Stimulated activated CD8-positive, alpha-beta memory T cell treated with anti-CD3 and anti-CD28 coated beads, Interleukin-7, amount 100 ng/mL, for 24 hours (primary cell): Measurements from ENCODE around the gene PROZ.

Experiments
- DNase-seq: peaks from one replicate; pipeline ENCODE4 v3.0.0-alpha.2; 2020; ENCODE audit warnings: low read depth

The PROZ gene

DNA sequence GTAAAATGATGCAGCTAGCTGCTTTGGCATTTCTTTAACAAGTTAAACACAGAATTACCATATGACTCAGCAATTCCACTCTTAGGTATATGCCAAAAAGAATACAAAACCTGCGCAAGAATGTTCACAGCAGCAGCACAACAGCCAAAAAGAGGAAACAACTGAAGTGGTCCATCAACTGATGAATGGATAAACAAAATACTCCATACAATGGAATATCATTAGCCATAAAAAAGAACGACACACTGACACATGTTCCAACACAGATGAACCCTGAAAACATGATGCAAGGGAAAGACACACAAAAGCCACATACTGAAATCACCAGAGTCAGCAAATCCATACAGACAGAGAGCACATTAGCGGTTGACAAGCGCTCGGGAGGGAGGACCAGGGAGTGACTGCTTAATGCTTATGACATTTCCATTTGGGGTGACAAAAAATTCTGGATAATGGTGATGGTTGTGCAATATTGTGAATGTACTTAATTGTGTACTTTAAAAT is 47.0 kb downstream of the PROZ start:
- no peak for DNase-seq

DNA sequence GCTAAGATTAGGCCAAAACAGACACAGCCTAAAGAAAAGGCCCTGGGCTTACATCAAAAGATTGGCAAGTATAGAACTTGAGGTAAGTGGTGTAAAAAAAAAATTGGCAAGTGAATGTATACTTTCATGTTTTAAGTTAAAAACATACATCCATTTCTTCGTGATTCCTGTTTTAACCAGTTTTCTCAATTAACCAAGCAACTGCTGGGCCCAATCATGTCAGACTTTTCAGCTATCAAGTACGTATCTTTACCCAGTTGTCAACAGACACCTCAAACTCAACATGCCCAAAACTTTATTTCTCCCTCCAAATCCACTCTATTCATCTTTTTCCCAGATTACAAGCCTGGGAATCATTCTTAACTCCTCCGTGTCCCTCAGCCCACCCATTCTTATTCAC is 49.0 kb downstream of the PROZ start:
- no peak for DNase-seq

DNA sequence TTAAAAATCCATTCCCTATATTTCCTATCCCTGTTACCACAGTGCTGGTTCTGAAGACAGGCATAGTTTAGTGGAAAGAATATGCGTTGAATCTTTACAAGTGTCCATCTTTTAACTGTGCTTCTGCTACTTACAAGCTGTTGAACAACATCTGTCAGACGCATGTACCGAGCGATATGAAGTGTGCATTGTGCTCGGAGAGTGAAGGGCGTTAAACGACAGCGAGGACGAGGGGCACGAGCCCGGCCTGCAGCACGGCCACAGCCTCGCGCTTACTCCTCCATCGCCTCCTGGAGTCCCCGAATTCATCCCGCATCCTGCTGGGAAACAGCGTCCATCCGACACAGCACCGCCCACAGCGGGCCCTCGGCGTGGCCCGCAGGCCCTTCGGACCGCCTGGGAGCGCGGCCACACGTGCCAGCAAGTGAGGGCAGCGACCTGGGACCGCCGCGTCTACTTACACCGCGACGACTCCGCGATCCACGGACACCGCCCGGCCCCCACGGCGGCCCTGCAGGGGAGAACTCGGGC is 49.5 kb downstream of the PROZ start:
- no peak for DNase-seq

DNA sequence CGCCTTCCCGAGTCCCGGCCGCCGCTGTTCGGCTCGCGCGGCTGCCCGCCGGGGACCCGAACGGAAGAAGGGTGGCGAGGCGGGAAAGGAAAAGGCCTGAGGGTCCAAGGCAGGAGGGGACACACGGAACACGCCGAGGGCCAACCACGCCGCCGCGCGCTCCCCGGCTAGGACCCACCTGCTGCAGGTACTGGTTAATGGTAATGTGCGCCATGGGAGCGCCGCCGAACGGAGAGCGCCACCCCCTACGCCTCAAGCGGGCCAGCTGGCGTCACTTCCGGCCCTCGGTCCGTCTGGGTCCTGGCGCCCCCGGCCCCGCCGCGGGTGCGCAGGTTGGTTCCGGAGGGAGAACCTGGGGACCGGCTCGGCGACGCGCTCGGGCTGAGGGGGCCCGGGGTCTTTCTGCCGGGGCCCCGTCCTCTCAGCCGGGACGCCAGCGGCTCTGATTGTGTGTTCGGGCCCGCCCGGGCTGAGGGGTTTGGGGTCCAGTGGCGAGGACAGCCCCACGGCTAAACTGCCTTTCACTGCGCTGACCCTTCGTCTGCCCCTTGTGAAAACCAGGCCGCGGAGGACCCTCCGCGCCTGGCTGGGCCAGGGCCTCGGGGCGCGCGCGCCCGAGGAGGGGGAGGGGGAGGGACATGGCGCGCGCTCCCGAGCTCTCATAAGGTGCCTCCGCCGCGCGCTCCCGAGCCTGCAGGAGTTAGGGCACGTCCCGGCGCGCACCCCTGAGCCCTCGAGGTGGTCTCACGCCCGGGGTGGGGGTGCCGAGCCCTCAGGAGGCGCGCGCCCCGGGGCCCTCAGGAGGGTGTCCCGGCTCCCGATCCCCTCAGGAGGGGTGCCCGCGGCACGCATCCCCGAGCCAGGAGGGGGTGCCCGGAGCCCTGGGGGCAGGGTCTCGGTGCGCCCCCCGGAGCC is 50.2 kb downstream of the PROZ start, which contains the start of gene PCID2:
TSS of gene PCID2 (minus strand) at position 249 of the 915 bp plus-strand sequence. CDS start at position 214, 35 bp downstream.
- DNase-seq, result peak; percentile 77

DNA sequence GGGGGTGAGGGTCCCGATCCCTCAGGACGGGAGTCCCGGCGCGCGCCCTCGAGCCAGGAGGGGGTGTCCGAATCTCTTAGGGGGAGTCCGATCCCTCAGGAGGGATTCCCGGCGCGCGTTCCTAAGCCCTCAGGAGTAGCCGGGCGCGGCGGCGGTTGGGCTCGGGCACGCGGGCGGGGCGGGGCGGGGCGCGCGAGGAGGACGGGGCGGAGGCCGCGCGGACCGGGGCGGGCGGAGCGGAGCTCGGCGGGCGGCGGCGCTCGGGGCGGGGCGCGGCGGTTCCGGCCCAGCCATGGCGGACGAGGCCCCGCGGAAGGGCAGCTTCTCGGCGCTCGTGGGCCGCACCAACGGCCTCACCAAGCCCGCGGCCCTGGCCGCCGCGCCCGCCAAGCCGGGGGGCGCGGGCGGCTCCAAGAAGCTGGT is 50.9 kb downstream of the PROZ start, which contains the start of gene CUL4A:
TSS of gene CUL4A (plus strand) at position 278 of the 423 bp plus-strand sequence. CDS start at position 293, 15 bp downstream.
- DNase-seq, result peak; percentile 58

DNA sequence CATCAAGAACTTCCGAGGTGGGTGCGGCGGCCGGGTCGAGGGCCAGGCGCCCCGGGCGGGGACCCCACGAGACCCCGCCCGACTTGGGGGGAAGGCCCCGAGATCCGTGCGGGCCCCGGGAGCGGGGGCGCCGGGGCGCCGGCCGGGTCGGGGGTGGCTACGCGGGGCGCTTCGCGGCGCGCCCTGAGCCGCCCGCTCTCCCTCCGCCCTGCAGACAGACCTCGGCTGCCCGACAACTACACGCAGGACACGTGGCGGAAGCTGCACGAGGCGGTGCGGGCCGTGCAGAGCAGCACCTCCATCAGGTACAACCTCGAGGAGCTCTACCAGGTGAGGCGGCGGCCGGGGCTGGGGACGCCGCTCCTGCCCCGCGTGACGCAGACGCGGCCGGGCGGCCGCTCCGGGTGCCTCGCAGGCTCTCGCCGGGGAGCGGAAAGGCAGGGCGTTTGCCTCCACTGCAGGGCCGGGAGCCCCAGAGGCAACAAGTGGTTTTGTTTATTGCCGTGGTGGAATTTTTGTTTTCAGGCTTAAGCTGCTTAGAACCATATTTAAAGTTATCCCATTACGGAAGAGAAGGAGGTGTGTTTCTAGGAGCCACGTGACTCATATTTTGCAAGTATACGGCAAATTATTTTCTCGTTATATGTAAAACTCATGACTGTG is 51.4 kb downstream of the PROZ start:
- DNase-seq, result no peak

DNA sequence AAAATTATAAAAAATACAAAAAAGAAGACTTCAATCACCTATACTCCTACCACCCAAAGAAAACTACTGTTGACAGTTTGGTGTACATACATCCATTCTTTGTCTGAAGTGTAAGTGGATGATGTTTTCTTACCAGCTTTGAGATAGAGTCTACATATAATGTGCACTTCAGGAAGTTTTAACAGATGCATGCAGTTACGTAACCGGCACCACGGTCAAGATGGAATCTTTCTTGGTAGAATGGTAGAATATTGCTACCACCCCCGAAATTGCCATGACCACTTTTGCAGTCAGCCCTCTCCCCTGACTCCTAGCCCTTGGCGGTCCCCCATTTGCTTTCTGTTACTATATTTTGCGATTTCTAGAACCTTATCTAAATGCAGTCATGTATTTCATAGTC is 52.4 kb downstream of the PROZ start:
- DNase-seq, result no peak

DNA sequence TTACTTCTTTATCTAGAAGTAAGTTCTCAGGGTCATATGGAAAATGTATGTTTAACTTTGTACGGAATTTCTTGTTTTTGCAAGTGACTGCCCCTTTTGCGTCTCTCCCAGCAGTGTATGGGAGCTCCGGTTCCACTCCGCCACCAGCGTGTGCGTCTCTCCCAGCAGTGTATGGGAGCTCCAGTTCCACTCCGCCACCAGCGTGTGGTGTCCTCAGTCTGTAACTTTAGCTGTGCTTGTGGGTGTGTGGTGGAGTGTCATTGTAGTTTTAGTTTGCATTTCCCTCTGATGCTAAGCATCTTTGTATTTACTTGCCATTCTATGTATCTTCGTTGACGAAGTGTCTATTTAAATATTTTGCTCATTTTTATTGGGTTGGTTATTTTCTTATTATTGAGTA is 53.3 kb downstream of the PROZ start:
- DNase-seq, result no peak

DNA sequence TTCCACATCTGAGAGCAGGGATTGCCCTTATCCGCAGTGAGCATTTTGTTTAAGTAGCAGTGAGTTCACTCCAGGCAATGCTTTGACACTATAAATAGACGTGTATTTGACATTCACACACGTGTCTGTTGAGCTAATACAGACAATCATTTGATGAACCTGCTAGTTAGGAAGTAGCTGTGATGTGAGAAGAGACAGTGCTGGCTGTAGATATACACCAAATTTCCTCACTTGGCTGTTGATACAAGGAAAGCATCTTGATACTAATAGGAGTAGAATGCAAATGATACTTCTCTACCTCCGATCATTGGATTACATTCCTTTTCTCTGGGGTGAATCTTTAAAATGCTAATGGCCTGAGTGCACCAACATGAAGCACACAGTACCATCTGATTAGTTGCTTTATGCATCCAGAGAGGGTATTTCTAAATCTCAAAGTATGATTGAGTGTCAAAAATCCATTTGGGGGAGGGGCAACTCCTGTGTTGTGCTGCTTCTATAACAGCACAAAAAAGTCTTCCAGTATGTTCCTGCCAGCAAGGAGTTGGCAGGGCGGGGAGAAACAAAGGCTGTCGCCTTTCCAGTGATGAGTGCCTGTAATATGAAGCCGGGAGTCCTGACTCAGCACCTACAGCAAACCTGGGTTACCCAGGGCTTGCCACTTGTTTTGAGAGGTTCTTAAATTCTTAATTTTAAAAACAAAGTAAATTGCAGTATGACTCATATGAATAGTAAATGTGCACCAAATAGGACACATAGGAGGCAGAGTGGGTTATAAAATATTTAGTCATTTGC is 58.0 kb downstream of the PROZ start:
- no peak for DNase-seq

DNA sequence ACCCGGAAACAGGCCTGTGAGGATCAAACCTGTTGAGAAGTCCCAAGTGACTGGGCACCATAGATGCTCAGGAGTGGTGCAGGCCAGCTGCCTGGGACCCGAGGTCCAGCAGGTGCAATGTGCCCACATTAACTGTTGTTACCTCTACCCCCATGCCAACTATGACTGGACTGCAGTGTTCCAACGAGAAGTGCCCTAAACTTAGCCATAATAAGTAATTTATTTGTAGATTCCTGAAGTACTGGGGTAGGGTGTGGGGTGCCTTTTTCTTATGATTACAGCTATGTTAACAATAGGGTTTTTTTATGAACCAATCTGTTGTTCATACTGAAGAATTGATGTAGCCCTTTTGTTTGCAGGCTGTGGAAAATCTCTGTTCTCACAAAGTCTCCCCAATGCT is 60.1 kb downstream of the PROZ start:
- no peak for DNase-seq

DNA sequence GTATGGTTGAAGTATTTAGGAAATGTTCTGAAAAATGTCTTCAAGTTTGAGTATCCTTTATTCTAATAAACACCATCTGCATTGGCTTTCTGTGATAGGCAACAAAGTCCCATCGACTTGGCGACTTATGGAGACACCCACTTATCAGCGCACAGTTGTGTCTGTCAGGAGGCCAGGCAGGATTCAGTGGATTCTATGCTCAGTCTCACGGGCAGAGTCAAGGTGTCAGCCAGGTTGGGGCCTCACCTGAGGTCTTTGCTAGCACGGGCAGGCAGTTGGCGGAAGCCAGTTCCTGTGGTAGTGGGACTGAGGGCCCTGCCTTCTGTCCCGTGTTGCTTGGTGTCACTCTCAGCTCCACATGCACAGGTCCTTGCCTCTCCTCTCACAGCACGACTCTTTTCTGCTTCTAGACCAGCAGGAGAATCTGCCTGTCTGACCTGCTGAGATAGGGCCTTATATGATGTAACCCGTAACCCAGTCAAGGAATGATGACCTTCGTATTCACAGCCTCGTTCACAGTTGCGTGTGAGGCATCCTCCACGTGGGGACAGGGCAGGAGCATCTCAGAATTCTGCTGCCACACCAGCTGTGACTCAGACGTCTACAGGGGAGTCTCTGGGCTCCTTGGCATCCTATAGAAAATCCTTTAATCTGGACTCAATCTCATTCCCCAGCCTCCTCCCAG is 61.0 kb downstream of the PROZ start:
- DNase-seq, result no peak

DNA sequence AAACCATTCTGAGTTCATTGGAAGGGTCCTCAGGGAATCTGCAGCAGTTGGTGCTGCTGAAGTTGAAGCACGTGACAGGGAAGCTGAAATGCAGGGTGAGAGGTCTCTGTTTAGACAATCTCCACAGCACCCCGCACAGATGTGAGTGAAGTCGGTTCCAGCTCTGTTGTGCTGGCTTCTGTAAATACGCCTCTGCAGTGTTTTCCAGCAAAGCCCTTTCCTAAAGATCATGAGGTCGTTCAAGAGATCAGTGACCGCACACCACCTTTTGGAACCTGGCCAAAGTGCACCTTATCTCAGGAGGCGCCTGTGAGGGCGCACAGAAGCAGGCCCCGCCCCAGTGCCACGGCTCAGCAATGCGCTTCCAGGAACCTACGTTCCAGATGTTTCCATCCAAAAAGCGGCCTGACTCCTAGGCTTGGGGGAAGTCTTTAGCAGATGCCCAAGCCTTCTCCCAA is 61.7 kb downstream of the PROZ start:
- no peak for DNase-seq

DNA sequence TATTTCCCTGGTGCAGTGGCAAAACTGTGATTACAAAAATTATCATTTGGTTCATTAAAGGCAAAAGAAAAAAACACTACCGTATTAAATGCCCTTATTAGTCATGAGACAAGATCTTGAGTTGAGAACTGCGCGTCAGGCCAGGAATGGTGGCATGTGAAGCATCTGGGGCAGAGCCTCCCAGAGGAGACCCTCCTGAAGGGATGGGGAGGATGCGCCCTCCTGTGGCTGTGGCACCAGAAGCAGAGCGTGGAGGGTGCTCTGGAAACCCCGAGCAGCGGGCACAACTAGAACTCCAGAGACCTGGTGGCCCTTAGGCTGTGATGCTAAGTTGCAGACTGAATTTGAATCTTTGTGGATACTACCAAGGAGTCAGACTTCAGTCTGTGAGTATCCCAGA is 62.4 kb downstream of the PROZ start:
- DNase-seq, result no peak
